ENCODE results near the gene ONECUT2. TPM values are rescaled to one million over a fixed set of nuclear protein-coding genes. Genes with fewer than 3 reads are reported as not detected.

Gene ONECUT2
- total RNA-seq, 1 donor, result under 0.01 TPM

DNA sequence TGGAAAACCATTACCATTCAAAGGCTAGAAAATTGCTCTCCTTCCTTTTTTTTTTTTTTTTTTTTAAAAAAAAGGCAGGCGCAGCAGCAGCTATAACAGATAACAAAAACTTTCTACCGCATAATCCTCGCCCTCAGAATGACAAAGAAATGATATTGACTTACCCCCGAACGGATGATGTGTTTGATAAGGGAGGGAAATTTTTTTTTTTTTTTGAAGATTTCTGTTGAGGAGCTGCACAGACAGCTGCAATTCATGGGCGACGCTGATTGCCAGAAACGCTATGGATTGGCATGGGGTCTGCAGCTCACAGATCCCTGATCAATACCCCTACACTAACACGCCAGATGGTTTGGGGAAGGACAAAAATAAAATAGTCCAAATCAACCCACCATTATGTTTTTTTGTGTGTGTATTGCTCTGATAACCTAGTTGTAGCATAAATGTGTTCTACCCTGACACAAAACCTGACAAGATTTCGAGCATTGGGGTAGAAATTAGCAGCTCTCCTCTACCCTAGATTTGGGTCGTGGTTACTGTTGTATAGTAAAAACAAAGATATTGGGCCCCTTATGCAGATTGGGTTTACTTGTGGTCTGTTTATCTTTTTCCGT is 3.6 kb upstream of the ONECUT2 start:
- TF ChIP-seq, protein P1, sequence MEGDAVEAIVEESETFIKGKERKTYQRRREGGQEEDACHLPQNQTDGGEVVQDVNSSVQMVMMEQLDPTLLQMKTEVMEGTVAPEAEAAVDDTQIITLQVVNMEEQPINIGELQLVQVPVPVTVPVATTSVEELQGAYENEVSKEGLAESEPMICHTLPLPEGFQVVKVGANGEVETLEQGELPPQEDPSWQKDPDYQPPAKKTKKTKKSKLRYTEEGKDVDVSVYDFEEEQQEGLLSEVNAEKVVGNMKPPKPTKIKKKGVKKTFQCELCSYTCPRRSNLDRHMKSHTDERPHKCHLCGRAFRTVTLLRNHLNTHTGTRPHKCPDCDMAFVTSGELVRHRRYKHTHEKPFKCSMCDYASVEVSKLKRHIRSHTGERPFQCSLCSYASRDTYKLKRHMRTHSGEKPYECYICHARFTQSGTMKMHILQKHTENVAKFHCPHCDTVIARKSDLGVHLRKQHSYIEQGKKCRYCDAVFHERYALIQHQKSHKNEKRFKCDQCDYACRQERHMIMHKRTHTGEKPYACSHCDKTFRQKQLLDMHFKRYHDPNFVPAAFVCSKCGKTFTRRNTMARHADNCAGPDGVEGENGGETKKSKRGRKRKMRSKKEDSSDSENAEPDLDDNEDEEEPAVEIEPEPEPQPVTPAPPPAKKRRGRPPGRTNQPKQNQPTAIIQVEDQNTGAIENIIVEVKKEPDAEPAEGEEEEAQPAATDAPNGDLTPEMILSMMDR (IDR thresholded peaks at IDR 0.05; ENCODE audit: insufficient read depth, low read depth, low read length), result no peak
- DNase-seq (ENCODE audit: low read depth), result no peak
- H3K4me3 ChIP-seq (ENCODE audit: low read depth, low read length), result no peak overlapping the region

DNA sequence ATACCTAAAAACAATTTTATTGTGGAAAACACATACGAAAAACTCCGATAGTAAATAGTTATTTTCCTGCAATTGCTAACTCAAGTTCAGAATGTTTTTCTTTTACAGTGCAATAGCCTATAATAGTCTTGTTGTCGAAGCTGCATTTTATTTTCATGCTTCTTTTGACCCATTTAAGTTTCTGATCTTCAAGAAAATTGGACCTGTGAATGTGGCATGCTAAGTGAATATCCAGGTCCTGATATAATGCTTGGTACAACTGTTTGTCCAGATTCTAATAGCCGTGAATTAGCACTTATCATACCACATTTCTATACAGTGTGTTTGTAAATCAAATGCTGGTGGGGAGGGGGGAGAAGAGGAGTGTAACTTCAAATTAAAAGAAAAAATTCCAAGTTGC is 3.0 kb upstream of the ONECUT2 start:
- DNase-seq (ENCODE audit: low read depth), result no peak
- no peak overlapping the region for H3K4me3 ChIP-seq (ENCODE audit: low read depth, low read length)
- TF ChIP-seq, protein P1 (IDR thresholded peaks at IDR 0.05; ENCODE audit: insufficient read depth, low read depth, low read length), result no peak

DNA sequence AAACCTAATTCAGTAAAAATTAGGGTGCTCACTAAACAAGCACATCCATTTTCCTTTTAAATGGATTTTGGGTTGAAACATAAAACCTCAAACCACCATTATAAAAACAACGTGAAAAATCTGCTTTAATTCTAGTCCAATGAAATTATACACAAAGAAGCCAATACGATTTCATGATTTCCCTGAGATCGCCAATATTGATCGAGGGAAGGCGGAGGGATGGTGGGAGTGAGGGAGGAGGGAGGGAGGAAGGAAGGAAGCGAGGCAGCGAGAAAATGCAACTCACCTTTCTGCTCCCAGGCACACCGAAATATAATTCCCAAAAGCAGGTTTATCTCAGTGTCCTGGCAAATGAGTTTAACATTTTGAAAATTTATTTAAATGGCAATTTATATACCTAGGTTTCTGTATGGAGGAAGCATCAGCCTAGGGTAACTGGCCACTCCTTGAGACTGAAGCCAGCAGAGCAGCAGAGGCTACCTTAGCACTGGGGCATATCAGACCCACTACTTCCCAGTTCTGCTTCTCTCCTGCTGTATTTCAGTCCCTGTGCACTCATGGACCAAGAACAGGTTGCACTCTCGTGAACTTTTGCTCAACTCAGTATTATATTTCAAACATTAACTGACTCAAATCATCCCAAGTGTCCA is 2.3 kb upstream of the ONECUT2 start:
- TF ChIP-seq, protein P1 (IDR thresholded peaks at IDR 0.05; ENCODE audit: insufficient read depth, low read depth, low read length), result no peak
- no peak for DNase-seq (ENCODE audit: low read depth)
- no peak overlapping the region for H3K4me3 ChIP-seq (ENCODE audit: low read depth, low read length)

DNA sequence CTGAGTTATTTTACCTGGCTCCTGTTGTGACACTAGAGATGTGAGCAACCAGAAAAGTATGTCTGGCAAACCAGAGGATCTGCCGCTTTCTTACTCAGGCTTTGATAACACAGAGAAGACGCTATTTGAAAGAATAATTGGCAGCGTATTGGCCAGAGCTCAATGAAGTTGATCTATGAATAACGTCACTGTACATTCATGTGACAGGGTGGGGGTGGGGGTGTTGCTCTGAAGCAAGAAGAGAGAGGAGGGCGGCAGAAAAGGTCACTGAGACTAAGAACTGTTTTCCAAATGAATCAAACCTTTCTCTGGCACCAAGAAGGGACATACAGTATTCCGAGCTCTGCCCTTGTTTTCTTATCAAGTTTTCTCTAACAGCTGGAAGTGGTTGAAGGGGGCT is 1.7 kb upstream of the ONECUT2 start:
- TF ChIP-seq, protein P1 (IDR thresholded peaks at IDR 0.05; ENCODE audit: insufficient read depth, low read depth, low read length), result no peak
- H3K4me3 ChIP-seq (ENCODE audit: low read depth, low read length), result no peak overlapping the region
- DNase-seq (ENCODE audit: low read depth), result no peak

DNA sequence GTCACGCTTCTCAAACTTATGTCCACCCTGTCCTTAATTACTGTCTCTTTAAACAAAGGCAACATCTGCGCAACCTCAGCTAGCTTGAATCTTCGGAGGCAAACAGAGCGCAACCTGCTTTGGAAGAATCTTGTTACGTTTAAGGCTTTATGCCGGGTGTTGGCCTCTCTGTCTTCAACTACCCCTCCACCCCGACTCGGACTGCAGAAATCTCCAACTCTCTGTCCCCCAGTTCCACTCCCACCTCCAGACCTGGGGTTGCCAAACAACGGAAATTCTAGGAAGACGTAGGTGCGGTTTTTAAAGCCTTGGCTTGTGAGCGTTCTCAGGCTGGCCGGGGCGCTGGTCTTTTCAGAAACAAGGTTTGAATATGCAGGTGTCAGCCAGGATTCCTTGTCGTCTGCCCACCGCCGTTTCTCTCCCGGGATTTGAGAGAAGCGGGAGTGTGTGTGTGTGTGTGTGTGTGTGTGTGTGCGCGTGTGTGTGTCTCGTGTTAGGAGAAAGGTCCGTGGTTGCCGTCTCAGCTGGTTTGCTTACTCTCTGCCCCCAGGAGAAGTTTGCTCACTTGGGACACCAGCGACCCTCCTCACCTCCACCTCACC is 1.1 kb upstream of the ONECUT2 start:
- H3K4me3 ChIP-seq (ENCODE audit: low read depth, low read length), result no peak overlapping the region
- TF ChIP-seq, protein P1 (IDR thresholded peaks at IDR 0.05; ENCODE audit: insufficient read depth, low read depth, low read length), result no peak

DNA sequence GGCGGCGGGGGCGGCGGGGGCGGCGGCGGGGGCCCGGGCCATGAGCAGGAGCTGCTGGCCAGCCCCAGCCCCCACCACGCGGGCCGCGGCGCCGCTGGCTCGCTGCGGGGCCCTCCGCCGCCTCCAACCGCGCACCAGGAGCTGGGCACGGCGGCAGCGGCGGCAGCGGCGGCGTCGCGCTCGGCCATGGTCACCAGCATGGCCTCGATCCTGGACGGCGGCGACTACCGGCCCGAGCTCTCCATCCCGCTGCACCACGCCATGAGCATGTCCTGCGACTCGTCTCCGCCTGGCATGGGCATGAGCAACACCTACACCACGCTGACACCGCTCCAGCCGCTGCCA is 644 bp downstream of the ONECUT2 start:
- H3K4me3 ChIP-seq (ENCODE audit: low read depth, low read length), result no peak overlapping the region
- TF ChIP-seq, protein P1 (IDR thresholded peaks at IDR 0.05; ENCODE audit: insufficient read depth, low read depth, low read length), result no peak
- DNase-seq (ENCODE audit: low read depth), result no peak

More for the DNA sequence above, 1.1 kb upstream of the ONECUT2 start:
- no peak for DNase-seq (ENCODE audit: low read depth)

Measured in fibroblast of villous mesenchyme (primary cell).